Naive thymus-derived CD8-positive, alpha-beta T cell (primary cell): ENCODE measurements around the gene MFN1. TPM values are rescaled to one million over a fixed set of nuclear protein-coding genes. Genes with fewer than 3 reads are reported as not detected.

Experiments
- ATAC-seq, 2 donors: fragments of 150-1000 bp; cut with Tn5 transposase in 1 of 2; sonication (Bioruptor Pico), chemical (Tn5 transposase) in 1 of 2; 1 replicate in 1 of 2; 2 replicates in 1 of 2; pipeline ENCODE4 v1.10.0; 2021; ENCODE audit warnings: mild to moderate bottlenecking in 2 of 2, moderate library complexity in 2 of 2
- POLR2A ChIA-PET: fragments of 350-600 bp; sonication (Branson Sonifier 250); formaldehyde crosslinking; loops from one replicate; lab custom pipeline; 2021; ENCODE audit warnings: antibody characterized with exemption; lab: Charles Lee
- DNase-seq, 10 donors: peaks; one replicate each; pipeline versions ENCODE4 v3.0.0 to v3.0.0-alpha.2; 2020 to 2022
- H3K27ac Mint-ChIP-seq, 10 donors: one replicate each; pipeline ENCODE4 v1.8.0; 2020 to 2022; ENCODE audit warnings: mild to moderate bottlenecking in 10 of 10, mixed read lengths in 10 of 10, moderate library complexity in 4 of 10, inconsistent platforms in 1 of 10
- H3K27me3 Mint-ChIP-seq, 5 donors: one replicate each; pipeline ENCODE4 v1.8.0; 2021 to 2022; ENCODE audit warnings: mixed read lengths in 5 of 5
- H3K36me3 Mint-ChIP-seq, 3 donors: one replicate each; pipeline ENCODE4 v1.8.0; 2020 to 2022; ENCODE audit warnings: mixed read lengths in 3 of 3, mild to moderate bottlenecking in 2 of 3, inconsistent platforms in 1 of 3
- H3K4me1 Mint-ChIP-seq, 4 donors: one replicate each; pipeline ENCODE4 v1.8.0; 2021 to 2022; ENCODE audit warnings: mixed read lengths in 4 of 4
- H3K4me3 Mint-ChIP-seq, 10 donors: one replicate each; pipeline ENCODE4 v1.8.0; 2020 to 2022; ENCODE audit warnings: mild to moderate bottlenecking in 10 of 10, mixed read lengths in 10 of 10, moderate library complexity in 6 of 10, inconsistent platforms in 1 of 10
- H3K9me3 Mint-ChIP-seq, 9 donors: one replicate each; pipeline ENCODE4 v1.8.0; 2020 to 2022; ENCODE audit warnings: mixed read lengths in 9 of 9, mild to moderate bottlenecking in 3 of 9, inconsistent platforms in 1 of 9, moderate library complexity in 1 of 9
- polyA plus RNA-seq, 3 donors: library from polyadenylated mRNA; unstranded; fragments of 300-500 nt; fragmentation: Illumina TruSeq; gene quantifications; one replicate each; pipeline ENCODE4 v1.2.3, GENCODE V29; 2021
- total RNA-seq, 8 experiments: library from RNA in 2 of 8; stranded (reverse) in 2 of 8; gene quantifications; one replicate each; pipeline ENCODE4 v1.2.3 and lab custom pipeline; 2021 to 2026

MFN1 gene
- total and polyA plus RNA-seq, 5 experiments from 2014 or later = 4.9 to 57.3 (median 9.5) TPM

DNA sequence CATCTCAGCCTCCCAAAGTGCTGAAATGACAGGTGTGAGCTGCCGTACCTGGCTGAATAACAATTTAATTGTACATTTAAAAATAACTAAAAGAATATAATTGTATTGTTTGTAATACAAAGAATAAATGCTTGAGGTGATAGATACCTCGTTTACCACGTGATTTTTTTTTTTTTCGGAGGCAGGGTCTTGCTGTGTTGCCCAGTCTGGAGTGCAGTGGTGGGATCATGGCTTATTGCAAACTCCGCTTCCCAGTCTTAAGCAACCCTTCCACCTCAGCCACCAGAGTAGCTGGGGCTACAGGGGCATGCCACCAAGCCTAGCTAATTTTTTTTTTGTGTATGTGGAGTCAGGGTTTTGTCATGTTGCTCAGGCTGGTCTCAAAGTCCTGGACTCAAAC, 15.8 kb downstream of the MFN1 start:
- H3K27ac Mint-ChIP-seq = no peak overlapping the region
- POLR2A ChIA-PET = no interaction called here

DNA sequence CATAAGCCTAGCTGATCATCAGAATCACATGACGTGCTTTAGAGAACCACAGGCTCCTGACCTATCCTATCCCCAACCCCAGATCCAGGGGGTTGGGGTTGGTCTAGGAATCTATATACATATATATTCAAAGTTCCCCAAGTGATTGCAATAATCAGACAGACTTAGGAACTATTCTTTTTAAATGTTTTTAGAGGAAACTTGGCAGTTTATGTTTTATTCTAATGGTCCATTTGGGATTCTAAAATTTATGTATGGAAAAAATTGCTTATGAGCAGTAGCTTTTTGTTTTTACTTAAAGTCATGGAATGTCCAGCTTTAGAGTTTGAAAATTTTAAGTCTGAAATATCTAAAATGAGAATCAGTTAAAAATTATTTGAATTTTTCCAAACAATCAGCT, 22.1 kb downstream of the MFN1 start:
- Mint-ChIP-seq H3K4me3 (no peak overlapping the region), H3K4me1 (no peaks in the 10 kb centered on the region), H3K27ac (no peak overlapping the region), H3K9me3 (no peaks in the 10 kb centered on the region), H3K27me3 (no peaks in the 10 kb centered on the region), H3K36me3 (peaks cover 9 to 63% (median 14%) of the 10 kb centered on the region in 3 donors)
- ATAC-seq = no peak
- DNase-seq = no peak
- POLR2A ChIA-PET = no interaction called here

More for the DNA sequence above, 15.8 kb downstream of the MFN1 start:
- ATAC-seq = no peak
- no peak for DNase-seq
- Mint-ChIP-seq H3K9me3 (no peaks in the 10 kb centered on the region), H3K36me3 (peaks cover 9 to 84% (median 29%) of the 10 kb centered on the region in 3 donors), H3K27me3 (no peaks in the 10 kb centered on the region), H3K4me1 (peaks cover 0 to 4% (median 0%) of the 10 kb centered on the region in 4 donors), H3K4me3 (no peak overlapping the region)

DNA sequence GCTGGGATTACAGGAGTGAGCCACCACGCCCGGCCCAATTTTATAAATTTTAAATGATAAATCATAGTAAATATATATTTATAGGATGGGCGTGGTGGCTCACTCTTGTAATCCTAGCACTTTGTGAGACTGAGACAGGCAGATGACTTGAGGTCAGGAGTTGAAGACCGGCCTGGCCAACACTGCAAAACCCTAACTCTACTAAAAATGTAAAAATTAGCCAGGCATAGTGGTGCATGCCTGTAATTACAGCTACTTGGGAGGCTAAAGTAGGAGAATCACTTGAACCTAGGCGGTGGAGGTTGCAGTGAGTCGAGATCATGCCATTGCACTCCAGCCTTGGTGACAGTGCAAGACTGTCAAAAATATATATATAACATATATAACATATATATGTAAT, 26.4 kb downstream of the MFN1 start:
- ATAC-seq = no peak
- Mint-ChIP-seq H3K9me3 (no peaks in the 10 kb centered on the region), H3K4me3 (no peak overlapping the region), H3K27me3 (no peaks in the 10 kb centered on the region), H3K27ac (no peak overlapping the region), H3K4me1 (no peaks in the 10 kb centered on the region), H3K36me3 (peaks cover 0 to 63% (median 22%) of the 10 kb centered on the region in 3 donors)
- POLR2A ChIA-PET = no interaction called here
- no peak for DNase-seq

DNA sequence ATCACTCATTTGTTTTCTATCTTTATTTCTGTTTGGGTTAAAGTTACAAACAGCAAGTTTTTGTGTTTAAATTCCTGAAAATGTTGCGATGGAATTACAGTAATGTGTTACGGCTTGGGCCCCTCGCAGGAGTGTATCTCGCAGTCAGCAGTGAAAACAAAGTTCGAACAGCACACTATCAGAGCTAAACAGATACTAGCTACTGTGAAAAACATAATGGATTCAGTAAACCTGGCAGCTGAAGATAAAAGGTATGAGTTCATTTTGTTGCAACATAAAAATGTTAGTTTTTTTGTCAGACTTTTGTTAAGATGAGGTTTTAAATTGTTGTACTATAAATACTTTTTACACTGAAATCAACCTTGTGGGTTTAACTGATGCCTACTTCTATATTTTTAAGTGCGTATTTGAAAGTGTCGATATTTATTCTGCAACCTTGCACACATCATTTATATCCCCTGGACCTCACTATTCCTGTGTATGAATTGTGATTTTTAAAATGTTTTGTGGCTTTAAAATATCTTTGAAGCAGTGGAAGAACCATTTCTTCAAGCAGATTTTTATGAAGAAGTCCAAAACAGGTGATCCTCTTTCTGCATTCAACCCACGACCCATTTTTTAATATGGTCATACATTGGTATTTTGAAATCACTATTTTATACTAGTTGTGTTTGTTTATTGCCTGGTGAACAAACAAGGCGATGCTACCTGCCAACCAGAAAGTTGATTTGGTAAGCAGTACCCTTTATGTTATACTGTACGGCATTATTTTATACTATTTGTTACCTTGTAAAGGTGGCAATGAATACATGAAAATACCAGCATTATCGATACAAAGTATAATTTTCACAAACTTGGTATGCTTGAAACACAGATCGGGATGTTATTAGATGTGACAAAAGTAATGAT, 27.8 kb downstream of the MFN1 start:
- Mint-ChIP-seq H3K4me3 (no peak overlapping the region), H3K36me3 (peaks cover under 1 to 70% (median 27%) of the 10 kb centered on the region in 3 donors), H3K27me3 (no peaks in the 10 kb centered on the region), H3K4me1 (no peaks in the 10 kb centered on the region), H3K9me3 (no peaks in the 10 kb centered on the region), H3K27ac (no peak overlapping the region)
- POLR2A ChIA-PET = no interaction called here
- ATAC-seq = no peak
- no peak for DNase-seq

GRCh38 chr3:179376474-179376873, 29.0 kb downstream of the MFN1 start:
- DNase-seq (no peak), ATAC-seq (no peak)
- no peak overlapping the region for H3K4me3 Mint-ChIP-seq
- POLR2A ChIA-PET = no interaction called here
- H3K27me3 Mint-ChIP-seq = no peaks in the 10 kb centered on the region
- H3K9me3 Mint-ChIP-seq = no peaks in the 10 kb centered on the region
- no peaks in the 10 kb centered on the region for H3K4me1 Mint-ChIP-seq
- peaks cover 8 to 66% (median 33%) of the 10 kb centered on the region in 3 donors for H3K36me3 Mint-ChIP-seq
- H3K27ac Mint-ChIP-seq = no peak overlapping the region

GRCh38 chr3:179391906-179392305, 44.4 kb downstream of the MFN1 start:
- POLR2A ChIA-PET = no interaction called here
- H3K36me3 Mint-ChIP-seq = peaks cover 0 to 70% (median 37%) of the 10 kb centered on the region in 3 donors
- no peak for ATAC-seq
- no peaks in the 10 kb centered on the region for H3K27me3 Mint-ChIP-seq
- H3K27ac Mint-ChIP-seq = no peak overlapping the region
- H3K4me3 Mint-ChIP-seq = no peak overlapping the region
- no peak for DNase-seq
- no peaks in the 10 kb centered on the region for H3K4me1 Mint-ChIP-seq
- no peaks in the 10 kb centered on the region for H3K9me3 Mint-ChIP-seq

GRCh38 chr3:179398574-179399231, 51.2 kb downstream of the MFN1 start:
- no peak overlapping the region for H3K4me3 Mint-ChIP-seq
- POLR2A ChIA-PET = no interaction called here
- H3K36me3 Mint-ChIP-seq = peaks cover 0 to 41% (median 23%) of the 10 kb centered on the region in 3 donors
- no peaks in the 10 kb centered on the region for H3K27me3 Mint-ChIP-seq
- DNase-seq (no peak), ATAC-seq (no peak)
- H3K9me3 Mint-ChIP-seq = no peaks in the 10 kb centered on the region
- no peak overlapping the region for H3K27ac Mint-ChIP-seq
- no peaks in the 10 kb centered on the region for H3K4me1 Mint-ChIP-seq

GRCh38 chr3:179401561-179401960, 54.1 kb downstream of the MFN1 start:
- Mint-ChIP-seq H3K9me3 (no peaks in the 10 kb centered on the region), H3K4me1 (no peaks in the 10 kb centered on the region), H3K27ac (no peak overlapping the region), H3K27me3 (no peaks in the 10 kb centered on the region), H3K4me3 (no peak overlapping the region), H3K36me3 (peaks cover 0 to 24% (median 16%) of the 10 kb centered on the region in 3 donors)
- DNase-seq = no peak
- ATAC-seq = no peak
- POLR2A ChIA-PET = no interaction called here

GRCh38 chr3:179402963-179403362, 55.5 kb downstream of the MFN1 start:
- no peaks in the 10 kb centered on the region for H3K4me1 Mint-ChIP-seq
- H3K9me3 Mint-ChIP-seq = no peaks in the 10 kb centered on the region
- H3K36me3 Mint-ChIP-seq = peaks cover 0 to 16% (median 8%) of the 10 kb centered on the region in 3 donors
- POLR2A ChIA-PET = no interaction called here
- ATAC-seq (no peak), DNase-seq (no peak)
- H3K27ac Mint-ChIP-seq = peak overlapping the region in 1 of 10 donors; percentile 33
- no peak overlapping the region for H3K4me3 Mint-ChIP-seq
- H3K27me3 Mint-ChIP-seq = no peaks in the 10 kb centered on the region

- Mint-ChIP-seq H3K9me3 (no peaks in the 10 kb centered on the region), H3K4me1 (no peaks in the 10 kb centered on the region)
- POLR2A ChIA-PET = no interaction called here
Measured at GRCh38 chr3:179404307-179404706, 56.8 kb downstream of the MFN1 start.

DNA sequence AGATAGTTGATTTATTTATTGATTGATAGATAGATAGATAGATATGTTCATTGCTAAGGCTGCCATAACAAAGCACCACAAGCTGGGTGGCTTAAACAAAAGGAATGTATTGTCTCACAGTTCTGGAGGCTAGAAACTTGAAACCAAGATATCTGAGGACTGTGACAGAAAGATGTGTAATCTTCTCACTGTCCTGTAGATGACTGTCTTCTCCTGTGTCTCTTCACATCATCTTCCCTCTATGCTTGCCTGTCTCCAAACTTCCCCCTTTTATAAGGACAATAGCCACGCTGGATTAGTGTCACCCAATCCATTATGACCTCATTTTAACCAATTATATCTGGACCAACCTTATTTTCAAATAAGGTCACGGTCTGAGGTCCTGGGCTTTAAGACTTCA, 62.8 kb downstream of the MFN1 start:
- Mint-ChIP-seq H3K9me3 (no peaks in the 10 kb centered on the region), H3K27ac (no peak overlapping the region), H3K4me1 (no peaks in the 10 kb centered on the region), H3K4me3 (no peak overlapping the region), H3K27me3 (peaks cover 0 to 1% (median 0%) of the 10 kb centered on the region in 5 donors), H3K36me3 (no peaks in the 10 kb centered on the region)
- ATAC-seq = no peak
- DNase-seq = no peak
- POLR2A ChIA-PET = no interaction called here

More at GRCh38 chr3:179404307-179404706, 56.8 kb downstream of the MFN1 start:
- DNase-seq = no peak
- Mint-ChIP-seq H3K27ac (no peak overlapping the region), H3K36me3 (peaks cover 0 to 11% (median 7%) of the 10 kb centered on the region in 3 donors), H3K27me3 (no peaks in the 10 kb centered on the region), H3K4me3 (no peak overlapping the region)
- ATAC-seq = no peak

GRCh38 chr3:179410999-179411398, 63.5 kb downstream of the MFN1 start:
- H3K4me3 Mint-ChIP-seq = no peak overlapping the region
- DNase-seq (no peak), ATAC-seq (no peak)
- no peaks in the 10 kb centered on the region for H3K9me3 Mint-ChIP-seq
- H3K27me3 Mint-ChIP-seq = peaks cover 0 to 1% (median 0%) of the 10 kb centered on the region in 5 donors
- no peaks in the 10 kb centered on the region for H3K36me3 Mint-ChIP-seq
- no peaks in the 10 kb centered on the region for H3K4me1 Mint-ChIP-seq
- POLR2A ChIA-PET = no interaction called here
- H3K27ac Mint-ChIP-seq = no peak overlapping the region

DNA sequence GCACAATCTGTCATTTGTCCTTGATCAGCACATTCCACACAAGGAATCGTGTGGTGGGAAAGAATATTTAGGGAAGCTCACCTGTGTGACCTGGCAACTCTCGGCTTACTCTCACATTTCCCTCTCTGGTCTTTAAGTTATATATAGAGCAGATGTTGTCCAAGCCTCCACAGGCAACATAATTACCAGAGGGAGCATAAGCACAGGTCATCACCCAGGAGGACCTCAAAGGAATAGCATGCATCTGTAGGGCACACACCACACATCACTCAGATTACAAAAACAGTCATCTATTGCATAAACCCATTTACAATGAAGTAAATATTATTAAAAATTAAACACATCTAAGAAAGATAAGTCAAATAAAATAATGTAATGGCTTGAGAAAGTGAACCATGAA, 67.3 kb downstream of the MFN1 start:
- no peak overlapping the region for H3K27ac Mint-ChIP-seq
- no peaks in the 10 kb centered on the region for H3K4me1 Mint-ChIP-seq
- no peaks in the 10 kb centered on the region for H3K9me3 Mint-ChIP-seq
- POLR2A ChIA-PET = no interaction called here
- no peak overlapping the region for H3K4me3 Mint-ChIP-seq
- no peak for DNase-seq
- H3K36me3 Mint-ChIP-seq = no peaks in the 10 kb centered on the region
- no peak for ATAC-seq
- H3K27me3 Mint-ChIP-seq = no peaks in the 10 kb centered on the region
